Activated CD4-positive, alpha-beta T cell treated with anti-CD3 and anti-CD28 coated beads for 4 hours (primary cell): ENCODE results near the gene SEC14L6.
"Not testable (repeated sequence)": the region's sequence is repeated elsewhere in the genome, so short reads cannot be mapped to it uniquely, and the experiment has no call there.

ENCODE experiments used
- DNase-seq, 2 donors: peaks; one replicate each; pipeline ENCODE4 v3.0.0-alpha.2; 2020

The SEC14L6 gene

DNA sequence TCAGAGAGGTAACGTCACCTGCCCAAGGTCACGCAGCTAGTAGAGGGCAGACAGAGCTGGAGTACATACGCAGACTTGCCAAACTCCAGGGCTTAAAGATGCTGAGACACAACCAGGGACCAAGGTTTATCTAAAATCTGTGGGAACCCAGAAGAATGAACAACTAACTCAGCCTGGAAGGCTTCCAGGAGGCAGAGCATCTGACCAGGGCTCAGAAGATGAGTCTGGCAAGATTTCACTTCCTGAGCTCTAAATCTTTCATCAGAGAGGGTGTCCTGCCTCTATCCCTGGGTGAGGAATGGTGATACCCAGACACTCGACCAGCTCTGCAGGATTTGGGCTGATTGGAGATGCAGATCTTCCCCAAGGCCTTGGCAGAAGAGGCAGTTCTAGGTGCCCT lies 18.8 kb upstream of the SEC14L6 start:
- DNase-seq: no peak

DNA sequence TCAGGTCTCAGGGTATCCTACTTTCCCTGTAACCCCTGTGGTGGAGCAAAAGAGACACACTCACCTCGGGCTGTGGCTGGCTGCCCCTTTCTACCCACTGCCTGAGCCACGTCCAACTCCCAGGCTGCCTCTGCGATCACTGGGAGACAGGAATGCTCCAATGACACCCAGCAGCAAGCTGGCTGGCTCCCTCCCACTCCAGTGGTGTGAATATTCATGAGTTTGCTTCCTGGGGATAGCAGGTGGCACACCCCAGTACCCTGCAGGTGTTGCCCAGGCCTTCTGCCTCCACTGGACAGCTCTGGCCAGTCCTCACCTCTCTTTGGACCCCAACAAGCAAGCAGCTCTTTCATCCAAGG lies 18.2 kb upstream of the SEC14L6 start:
- DNase-seq: no peak

DNA sequence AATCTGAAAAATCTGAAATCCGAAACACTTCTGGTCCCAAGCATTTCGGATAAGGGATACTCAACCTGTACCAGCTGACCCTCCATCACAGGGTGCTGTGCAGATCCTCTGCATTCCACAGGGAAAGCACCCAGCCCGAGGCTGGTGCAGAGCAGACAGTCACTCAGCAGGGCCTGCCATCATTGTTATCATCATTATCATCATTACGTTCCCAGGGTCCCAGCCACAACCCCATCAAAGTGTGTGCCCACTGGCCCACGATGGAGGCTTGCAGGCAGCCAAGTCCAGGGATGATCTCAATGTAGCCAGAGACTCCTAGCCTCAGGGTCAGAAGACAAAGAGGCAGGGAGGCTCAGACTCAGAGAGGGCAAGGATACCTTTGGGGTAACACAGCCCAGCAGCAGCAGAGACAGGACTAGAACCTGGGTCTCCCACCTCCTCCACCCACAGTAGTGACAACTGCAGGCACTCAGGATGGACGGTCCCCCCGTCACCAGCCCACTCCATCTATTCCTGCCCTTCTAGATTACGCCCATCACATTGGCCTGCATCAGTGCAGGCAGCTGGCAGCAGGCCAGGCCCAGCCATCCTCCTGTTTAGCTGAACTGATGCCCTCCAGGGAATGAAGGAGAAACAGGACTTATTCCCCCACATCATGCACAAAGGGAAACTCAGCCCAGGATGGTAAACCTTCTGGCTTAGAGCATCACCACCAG lies 17.7 kb upstream of the SEC14L6 start:
- no peak for DNase-seq

DNA sequence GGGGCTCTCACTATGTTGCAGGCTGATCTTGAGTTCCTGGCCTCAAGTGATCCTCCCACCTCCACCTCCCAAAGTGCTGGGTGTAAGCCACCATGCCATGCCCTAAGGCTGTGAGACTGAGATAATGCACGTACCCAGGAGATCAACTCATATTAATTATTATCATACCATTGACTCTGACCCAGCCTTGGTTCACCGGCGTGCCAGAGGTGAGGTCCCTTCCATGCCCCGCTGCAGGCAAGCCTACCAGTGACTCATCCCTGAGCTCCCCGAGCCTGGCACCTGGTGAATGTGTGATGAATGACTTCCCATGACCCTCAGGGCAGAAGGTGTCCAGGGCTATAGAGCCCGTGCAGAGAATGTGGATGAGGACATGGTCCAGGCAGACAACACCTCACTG lies 15.8 kb upstream of the SEC14L6 start:
- DNase-seq: no peak

DNA sequence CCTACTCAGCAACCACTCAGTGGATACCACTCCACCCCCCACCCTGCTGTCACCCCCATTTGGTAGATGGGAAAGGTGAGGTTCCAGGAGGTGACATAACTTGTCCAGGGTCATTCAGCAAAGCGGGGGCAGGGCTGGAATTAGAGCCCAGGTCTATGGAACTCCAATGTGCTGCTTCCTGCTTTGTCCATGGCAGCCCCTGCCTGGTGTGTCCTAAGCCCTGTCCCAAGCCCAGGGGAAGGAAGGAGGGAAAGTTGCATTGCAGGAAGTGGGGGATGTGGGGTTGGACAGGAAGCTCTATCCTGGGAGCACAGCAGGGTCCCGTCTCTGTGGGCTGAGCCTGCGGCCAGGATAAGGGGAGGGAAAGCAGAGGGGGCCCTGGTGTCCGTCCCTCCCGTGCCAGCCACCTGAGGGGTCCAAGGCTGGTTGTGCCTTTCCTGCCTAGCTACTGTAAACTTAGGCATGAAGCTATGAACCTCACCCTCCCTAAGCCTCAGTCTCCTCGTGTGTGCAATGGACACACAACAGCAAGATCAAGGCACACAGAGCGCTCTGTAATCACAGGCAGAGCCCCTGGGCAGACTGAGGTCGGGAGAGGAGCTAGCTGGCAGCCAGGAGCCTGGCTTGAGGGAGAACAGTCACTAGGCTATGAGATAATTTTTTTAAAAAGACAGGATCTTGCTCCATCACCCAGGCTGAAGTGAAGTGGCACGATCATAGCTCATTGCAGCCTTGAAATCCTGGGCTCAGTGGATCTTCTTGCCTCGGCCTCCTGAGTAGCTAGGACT lies 15.1 kb upstream of the SEC14L6 start:
- DNase-seq: no peak

DNA sequence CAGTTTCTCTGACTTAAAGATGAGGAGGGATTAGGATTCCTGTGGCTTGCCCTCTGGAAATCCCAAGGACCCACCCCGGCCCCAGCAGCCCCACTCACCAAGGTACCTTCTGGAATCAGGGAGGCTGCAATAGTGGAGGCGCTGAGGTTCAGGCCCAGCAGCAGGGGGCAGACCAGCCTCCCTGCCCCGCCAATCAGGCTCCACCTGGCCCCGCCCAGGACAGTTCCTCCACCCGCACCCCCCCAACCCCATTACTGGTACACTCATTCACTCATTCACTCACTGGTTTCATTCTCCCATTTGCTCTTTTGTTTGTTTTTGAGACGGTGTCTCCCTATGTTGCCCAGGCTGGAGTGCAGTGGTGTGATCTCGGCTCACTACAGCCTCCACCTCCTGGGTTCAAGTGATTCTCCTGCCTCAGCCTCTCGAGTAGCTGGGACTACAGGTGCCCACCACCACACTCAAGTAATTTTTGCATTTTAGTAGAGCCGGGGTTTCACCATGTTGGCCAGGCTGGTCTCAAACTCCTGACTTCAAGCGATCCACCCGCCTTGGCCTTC lies 14.2 kb upstream of the SEC14L6 start:
- not testable (repeated sequence) for DNase-seq

DNA sequence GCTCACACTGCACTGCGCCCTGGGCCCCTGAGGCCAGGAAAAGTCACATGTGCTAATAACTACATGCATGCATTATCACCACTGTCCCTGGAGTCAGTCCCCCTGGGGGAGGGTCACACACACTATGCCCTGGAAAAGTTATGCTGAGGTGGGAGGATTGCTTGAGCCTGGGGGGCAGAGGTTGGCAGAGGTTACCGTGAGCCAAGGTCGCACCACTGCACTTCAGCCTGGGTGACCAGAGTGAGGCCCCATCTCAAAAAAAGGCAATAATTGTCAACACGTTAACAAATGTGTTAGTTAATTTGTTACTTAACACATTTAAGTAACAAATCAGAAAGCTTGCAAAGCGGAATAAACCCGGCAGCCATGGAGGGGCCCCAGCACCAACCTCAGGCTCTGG lies 13.3 kb upstream of the SEC14L6 start:
- no peak for DNase-seq

DNA sequence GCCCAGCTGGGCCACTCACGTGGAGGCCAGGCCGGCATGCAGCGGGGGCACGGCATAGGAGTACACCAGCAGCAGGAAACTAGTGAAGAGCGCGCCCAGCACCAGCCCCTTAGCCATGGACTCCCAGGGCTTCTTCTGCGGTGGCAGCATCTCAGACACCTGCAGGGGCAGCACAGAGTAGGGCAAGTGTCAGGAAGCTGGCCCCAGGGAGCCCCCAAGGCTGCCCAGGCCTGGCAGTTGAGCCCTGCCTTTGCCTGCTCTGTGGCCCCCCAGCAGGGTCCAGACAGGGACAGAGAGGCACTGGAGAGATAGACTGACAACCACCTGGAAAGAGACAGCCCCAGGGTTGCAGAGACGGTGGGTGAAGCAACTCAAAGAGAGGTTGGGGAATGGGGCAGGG lies 10.7 kb upstream of the SEC14L6 start:
- no peak for DNase-seq

DNA sequence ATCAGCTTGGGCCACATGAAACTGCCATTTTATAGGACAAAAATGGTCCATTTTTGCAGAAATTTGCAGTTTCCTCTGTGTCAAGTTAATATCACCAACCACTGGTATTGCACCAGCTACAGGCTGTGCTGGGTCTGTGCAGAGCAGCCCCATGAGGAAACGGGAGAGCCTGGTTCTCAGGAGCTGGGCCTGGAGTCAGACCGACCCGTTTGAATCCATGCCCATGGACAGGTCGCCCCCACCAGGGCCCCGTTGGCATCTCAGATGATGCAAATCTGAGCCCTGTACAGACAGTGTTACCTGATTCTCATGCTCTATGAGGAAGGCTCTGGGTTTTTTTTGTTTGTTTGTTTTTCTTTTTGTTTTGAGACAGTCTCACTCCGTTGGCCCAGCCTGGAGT lies 9.8 kb upstream of the SEC14L6 start:
- no peak for DNase-seq

DNA sequence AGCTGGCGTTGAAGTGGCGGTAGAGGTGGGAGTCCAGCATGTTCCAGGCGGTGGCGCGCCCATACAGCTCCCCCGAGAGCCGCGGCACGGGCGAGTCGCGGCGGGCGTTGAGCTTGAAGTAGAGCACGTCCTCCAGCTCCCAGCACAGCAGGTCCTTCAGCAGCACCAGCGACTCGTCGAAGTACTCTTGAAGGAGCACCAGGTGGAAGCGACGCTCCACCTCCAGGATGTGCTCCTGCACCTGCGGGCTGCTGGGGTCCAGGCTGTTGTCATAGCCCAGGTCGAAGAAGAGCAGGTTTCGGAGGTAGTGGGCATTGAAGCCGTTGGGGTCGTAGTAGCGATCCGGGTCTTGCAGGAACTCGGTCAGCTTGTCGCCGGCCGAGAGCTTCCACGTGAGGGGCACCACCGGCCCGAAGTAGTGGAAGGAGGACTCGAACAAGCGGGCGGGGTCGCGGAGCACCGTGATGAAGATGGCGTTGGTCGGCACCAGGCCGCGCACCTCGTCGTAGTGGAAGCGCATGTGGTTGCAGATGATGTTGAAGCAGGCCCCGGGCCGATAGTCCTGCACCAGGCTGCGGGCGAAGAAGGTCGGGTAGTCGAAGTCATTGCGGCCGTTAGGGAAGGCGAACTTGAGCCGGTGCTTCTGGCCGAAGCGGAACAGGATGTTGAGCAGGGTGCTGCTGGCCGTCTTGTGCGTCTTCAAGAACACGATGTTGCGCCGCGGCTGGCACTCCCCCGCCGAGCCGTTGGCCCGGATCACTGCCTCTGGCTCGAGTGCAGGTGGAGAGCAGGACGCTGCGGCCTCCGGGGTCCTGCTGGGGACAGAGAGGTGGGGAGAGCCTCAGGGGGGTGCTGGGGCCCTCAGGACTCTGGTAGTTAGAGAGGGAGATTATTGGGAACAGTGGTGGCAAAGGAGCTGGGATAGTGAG lies 9.0 kb upstream of the SEC14L6 start:
- no peak for DNase-seq

DNA sequence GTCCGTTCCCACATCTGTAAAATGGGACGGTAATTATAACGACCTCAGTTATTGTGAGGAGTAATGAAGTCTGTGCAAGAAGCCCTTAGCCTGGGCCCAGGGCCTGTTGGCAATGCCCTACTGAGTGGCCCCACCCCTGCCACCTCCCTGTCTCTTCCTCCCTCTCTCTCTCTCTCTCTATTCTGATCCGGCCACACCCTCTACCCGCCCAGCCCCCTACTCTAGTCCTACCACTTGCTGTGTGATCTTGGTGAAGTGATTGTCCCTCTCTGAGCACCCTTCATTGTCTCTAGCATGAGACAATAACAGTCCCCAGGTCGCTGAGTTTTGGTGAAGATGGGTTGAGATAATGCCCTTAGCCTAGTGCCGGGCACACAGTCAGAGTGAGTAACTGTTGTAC lies 7.4 kb upstream of the SEC14L6 start:
- DNase-seq: no peak

DNA sequence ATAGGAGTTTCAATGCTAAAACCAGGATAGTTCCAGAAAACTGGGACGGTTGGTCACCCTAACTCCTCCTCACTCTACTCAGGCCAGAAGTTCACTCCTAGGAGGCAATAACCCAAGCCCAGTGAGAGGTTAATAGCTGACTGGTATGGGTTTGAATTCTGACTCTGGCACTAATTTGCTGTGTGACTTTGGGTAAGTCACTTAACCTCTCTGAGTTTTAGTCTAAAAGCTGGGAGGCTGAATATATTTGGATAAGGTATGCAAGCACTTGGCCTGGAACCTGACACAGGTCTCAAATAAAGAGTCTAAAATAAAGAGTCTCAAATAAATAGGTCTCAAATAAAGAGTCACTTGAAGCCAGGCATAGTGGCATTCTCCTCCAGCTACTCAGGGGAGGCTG lies 6.2 kb upstream of the SEC14L6 start:
- no peak for DNase-seq

DNA sequence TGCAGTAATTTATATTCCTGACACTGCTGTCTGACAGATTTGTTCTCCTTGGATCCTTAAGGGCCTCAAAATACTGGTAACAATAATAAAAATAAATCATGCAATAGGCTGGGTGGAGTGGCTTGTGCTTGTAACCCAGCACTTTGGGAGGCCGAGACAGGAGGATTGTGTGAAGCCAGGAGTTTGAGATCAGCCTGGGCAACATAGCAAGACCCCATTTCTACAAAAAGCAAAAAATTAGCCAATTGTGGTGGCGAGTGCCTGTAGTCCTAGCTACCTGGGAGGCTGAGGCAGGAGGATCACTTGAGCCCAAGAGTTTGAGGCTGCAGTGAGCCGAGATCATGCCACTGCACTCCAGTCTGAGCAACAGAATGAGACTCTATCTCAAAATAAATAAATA lies 5.3 kb upstream of the SEC14L6 start:
- not testable (repeated sequence) for DNase-seq

DNA sequence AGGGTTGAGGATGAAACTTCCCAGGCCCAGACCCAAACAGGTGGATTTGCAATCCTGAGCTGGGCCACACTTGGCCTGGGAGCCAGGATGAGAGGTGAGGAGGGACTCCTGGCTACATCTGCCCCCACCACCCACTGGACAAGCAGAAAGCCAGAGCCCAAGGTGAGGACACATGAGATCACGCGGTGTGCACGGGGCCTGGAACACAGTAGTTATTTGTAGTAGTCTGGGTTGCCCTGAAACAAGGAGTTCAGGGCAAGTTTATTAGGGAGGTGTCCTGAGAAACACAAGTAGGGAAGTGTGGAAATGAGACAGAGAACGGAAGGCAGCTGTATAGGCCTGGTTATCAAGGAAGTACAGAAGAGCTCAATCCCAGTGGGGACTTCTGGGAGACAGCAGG lies 647 bp upstream of the SEC14L6 start:
- no peak for DNase-seq

DNA sequence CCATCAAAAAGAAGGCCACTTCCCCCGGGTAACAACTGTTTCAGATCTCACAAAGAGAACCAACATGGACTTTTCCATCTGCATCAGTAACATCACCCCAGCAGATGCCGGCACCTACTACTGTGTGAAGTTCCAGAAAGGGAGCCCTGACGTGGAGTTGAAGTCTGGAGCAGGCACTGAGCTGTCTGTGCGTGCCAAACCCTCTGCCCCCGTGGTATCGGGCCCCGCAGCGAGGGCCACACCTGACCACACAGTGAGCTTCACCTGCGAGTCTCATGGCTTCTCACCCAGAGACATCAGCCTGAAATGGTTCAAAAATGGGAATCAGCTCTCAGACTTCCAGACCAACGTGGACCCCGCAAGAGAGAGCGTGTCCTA lies 3.7 kb downstream of the SEC14L6 start:
- no peak for DNase-seq

DNA sequence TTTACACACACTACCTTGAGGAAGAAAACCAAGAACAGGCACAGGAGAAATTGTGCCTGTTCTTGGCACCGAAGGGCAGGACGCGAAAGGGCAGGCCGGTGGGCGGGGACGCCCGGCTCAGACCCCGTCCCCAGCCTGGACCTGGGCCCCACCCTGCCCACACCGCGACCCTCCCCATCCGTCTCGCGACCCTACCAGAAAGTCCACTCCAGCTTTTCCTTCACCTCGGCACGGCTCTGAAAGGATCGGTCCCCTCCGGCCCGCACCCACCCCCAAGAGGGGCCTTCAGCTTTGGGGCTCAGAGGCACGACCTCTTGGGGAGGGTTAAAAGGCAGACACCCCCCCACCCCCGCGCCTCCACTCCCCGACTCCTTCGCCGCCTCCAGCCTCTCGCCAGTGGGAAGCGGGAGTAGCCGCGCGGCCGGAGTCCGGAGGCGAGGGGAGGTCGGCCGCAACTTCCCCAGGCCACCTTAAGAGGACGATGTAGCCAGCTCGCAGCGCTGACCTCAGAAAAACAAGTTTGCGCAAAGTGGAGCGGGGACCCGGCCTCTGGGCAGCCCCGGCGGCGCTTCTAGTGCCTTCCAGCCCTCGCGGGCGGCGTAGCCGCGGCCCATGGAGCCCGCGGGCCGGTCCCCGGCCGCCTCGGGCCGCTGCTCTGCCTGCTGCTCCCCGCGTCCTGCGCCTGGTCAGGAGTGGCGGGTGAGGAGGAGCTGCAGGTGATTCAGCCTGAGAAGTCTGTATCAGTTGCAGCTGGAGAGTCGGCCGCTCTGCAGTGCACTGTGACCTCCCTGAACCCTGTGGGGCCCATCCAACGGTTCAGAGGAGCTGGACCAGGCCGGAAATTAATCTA lies 4.4 kb downstream of the SEC14L6 start:
- no peak for DNase-seq

DNA sequence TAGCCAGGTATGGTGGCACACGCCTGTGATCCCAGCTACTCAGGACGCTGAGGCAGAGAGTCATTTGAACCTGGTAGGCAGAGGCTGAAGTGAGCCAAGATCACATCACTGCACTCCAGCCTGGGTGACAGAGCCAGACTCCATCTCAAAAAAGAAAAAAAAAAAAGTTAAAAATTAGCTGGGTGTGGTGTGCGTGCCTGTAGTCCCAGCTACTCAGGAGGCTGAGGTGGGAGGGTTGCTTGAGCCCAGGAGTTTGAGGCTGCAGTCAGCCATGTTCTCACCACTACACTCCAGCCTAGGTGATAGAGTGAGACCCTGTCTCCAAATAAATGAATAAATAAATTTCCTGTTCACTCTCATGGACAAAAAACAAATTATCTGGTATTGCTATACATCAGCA lies 5.0 kb downstream of the SEC14L6 start:
- DNase-seq: not testable (repeated sequence)

DNA sequence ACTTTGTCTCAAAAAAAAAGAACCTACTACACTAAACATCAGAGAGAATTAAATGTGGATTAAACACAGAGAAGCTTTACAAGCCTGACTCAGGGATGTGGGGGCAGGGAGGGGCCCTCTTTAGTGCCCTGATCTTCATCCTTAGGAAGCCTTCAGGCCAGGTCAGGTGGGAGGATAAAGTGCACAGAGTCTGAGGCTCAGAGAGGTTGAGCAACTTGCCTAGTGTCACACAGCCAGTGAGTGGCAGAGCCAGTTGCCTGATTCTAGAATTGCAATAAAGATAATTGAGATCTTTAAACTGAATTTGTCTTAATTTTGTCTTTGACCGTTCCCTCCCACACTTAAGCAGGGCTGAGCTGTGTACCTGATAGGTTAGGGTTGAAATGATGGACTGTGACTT lies 7.2 kb downstream of the SEC14L6 start:
- no peak for DNase-seq

DNA sequence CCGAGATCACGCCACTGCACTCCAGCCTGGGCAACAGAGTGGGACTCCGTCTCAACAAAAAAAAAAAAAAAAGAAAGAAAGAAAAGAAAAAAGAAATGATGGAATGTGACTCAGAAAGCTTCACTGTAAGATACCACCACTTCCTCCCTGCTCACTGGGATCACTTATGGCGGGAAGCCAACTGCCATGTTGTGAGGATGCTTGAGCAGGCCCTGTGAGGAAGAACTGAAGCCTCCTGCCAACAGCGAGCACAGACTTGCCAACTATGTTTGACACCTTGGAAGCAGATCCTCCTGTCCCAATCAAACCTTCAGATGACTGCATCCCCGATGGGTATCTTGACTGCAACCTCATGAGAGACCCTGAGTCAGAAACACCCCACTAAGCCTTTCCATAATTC lies 8.3 kb downstream of the SEC14L6 start:
- no peak for DNase-seq

DNA sequence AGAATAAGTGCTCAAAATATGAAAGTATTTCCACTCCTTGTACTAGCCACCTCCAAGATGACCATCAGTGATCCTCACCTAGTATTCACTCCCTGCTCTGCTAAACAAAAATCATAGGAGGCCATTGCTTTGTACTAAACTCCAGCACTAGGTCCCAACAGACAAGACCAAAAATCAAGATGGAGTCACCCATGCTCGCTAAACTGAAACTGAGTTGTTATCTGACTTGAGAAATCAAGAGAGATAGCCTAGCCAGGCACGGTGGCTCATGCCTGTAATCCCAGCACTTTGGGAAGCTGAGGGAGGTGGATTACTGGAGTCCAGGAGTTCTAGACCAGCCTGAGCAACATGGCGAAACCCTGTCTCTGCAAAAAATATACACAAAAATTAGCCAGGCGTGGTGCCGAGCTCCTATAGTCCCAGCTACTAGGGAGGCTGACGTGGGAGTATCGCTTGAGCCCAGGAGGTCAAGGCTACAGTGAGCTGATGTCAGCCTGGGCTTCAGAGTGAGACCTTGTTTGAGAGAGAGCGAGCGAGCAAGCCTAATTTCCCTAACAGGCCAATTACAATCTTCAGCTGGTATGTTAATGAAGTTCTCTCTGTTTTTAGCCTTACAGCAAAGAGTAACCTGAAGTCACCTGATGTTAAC lies 9.3 kb downstream of the SEC14L6 start:
- no peak for DNase-seq

DNA sequence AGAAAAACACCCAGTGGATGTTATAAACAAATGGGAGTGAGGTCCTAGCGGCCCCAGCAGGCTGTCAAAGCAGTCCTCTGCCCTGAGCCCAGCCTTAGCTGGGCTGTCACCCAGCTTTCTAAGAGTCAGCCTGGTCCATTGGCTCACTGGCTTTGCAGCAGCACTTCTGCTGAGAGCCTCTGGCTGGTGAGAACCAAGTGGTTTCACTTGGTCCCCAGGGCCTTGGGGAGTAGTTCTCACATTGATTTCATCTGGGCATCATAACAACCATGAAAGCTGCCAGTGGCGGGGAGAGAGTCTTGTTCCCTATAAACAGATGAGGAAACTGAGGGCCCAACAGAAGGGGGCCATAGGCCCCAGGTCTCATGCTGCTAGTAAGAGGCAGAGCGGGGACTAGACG lies 11.4 kb downstream of the SEC14L6 start:
- DNase-seq: no peak
